ENCODE measurements around the gene KLHL11.

The KLHL11 gene

DNA sequence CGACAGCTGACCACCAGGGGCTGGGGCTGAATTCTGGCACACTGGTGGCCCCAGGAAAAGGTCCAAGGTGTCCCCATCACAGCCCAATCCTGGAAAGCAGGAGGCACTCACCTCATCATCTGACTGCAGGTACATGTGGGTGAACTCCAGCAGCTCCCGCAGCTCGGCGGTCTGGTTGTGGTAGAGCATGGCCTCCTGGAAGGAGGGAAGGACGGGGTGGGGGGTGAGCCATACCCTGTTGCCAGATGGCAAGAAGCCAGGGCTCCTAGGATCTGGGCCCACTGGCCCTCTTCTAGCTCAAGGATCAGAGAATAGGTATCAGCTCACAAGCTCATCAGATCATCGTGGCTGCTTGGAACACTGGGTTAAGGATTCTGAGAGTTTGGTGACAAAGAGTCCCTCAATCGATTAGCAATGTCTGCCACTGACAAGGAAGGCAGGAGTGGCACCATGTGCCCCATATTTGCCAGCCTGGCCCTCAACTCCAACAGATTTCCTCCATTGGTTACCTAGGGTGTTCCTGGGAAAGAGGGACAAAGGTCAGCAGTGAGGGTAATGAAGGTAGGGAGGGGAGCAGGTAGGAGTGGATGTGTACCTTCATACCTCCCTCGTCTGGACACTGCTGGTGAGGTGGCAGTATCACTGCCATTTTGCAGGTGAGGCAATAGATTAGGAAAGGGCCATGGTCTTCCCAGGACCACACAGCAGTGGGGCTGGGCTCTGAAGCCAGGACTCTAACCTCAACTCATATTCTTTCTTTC is 58.4 kb downstream of the KLHL11 start:
- DNase-seq (ENCODE audit: low read depth), result no peak
